Keratinocyte (primary cell): Measurements from ENCODE around the gene NPAS3. TPM values are rescaled to one million over a fixed set of nuclear protein-coding genes. Genes with fewer than 3 reads are reported as not detected.

Experiments
- DNase-seq: peaks from one replicate; pipeline ENCODE4 v3.0.0-alpha.2; 2011; ENCODE audit warnings: low read depth, missing footprints, low spot score
- FAIRE-seq: peaks from 2 replicates; lab custom pipeline; 2011; peaks lifted over from hg19 to GRCh38; lab: Jason Lieb, UNC
- H2AFZ ChIP-seq: 2 replicates; pipeline ENCODE4 v1.6.0; 2012; ENCODE audit warnings: low read length, control low read depth, inconsistent platforms; ENCODE audit not compliant: control insufficient read depth
- H3K27ac ChIP-seq: 2 replicates; pipeline ENCODE4 v1.5.1; 2011; ENCODE audit warnings: low read length; ENCODE audit not compliant: control insufficient read depth, insufficient read depth
- H3K27me3 ChIP-seq: 3 replicates; pipeline ENCODE4 v1.6.0; 2011; ENCODE audit warnings: low read length; ENCODE audit not compliant: control insufficient read depth, insufficient read depth; ENCODE audit errors: extremely low read depth
- H3K36me3 ChIP-seq, 2 experiments: 2 replicates in 1 of 2; 3 replicates in 1 of 2; pipeline ENCODE4 v1.5.1; 2011; ENCODE audit warnings: low read length in 2 of 2, mild to moderate bottlenecking in 1 of 2; ENCODE audit not compliant: control insufficient read depth in 2 of 2, insufficient read depth in 2 of 2; ENCODE audit errors: extremely low read depth in 1 of 2
- H3K4me1 ChIP-seq: 3 replicates; pipeline ENCODE4 v1.5.1; 2011; ENCODE audit warnings: low read length; ENCODE audit not compliant: control insufficient read depth, insufficient read depth; ENCODE audit errors: extremely low read depth
- H3K4me2 ChIP-seq: 3 replicates; pipeline ENCODE4 v1.6.0; 2011; ENCODE audit warnings: low read depth, low read length; ENCODE audit not compliant: control insufficient read depth, insufficient read depth; ENCODE audit errors: extremely low read depth
- H3K4me3 ChIP-seq, 3 experiments: fragments of 200-600 bp in 1 of 3; sonication (generic) in 1 of 3; 2 replicates in 2 of 3; 3 replicates in 1 of 3; pipeline ENCODE4 v1.5.1; 2011 to 2016; ENCODE audit warnings: low read length in 3 of 3, mild to moderate bottlenecking in 3 of 3, control low read depth in 2 of 3, inconsistent platforms in 1 of 3, low read depth in 1 of 3, mixed read lengths in 1 of 3, mixed run types in 1 of 3, moderate library complexity in 1 of 3; ENCODE audit not compliant: control insufficient read depth in 2 of 3, insufficient read depth in 2 of 3; ENCODE audit errors: extremely low read depth in 1 of 3
- H3K79me2 ChIP-seq: 2 replicates; pipeline ENCODE4 v1.6.0; 2012; ENCODE audit warnings: low read length; ENCODE audit not compliant: control insufficient read depth, insufficient read depth
- H3K9ac ChIP-seq: 3 replicates; pipeline ENCODE4 v1.6.0; 2011; ENCODE audit warnings: low read length; ENCODE audit not compliant: control insufficient read depth, insufficient read depth; ENCODE audit errors: extremely low read depth
- H3K9me1 ChIP-seq: 3 replicates; pipeline ENCODE4 v1.6.0; 2011; ENCODE audit warnings: low read length; ENCODE audit not compliant: control insufficient read depth, insufficient read depth; ENCODE audit errors: extremely low read depth
- H3K9me3 ChIP-seq: 2 replicates; pipeline ENCODE4 v1.5.1; 2012; ENCODE audit warnings: low read depth, low read length; ENCODE audit not compliant: control insufficient read depth
- H4K20me1 ChIP-seq: 3 replicates; pipeline ENCODE4 v1.6.0; 2011; ENCODE audit warnings: low read length; ENCODE audit not compliant: control insufficient read depth, insufficient read depth; ENCODE audit errors: extremely low read depth
- CTCF ChIP-seq, 3 experiments: IDR thresholded peaks in 1 of 3; conservative IDR thresholded peaks in 1 of 3; optimal IDR thresholded peaks in 1 of 3; 2 replicates in 2 of 3; 3 replicates in 1 of 3; pipeline versions ENCODE3 to v1.5.1; 2011; ENCODE audit warnings: low read length in 3 of 3, mild to moderate bottlenecking in 3 of 3, moderate library complexity in 2 of 3, control low read depth in 1 of 3, inconsistent platforms in 1 of 3; ENCODE audit not compliant: insufficient read depth in 2 of 3; ENCODE audit errors: extremely low read depth in 1 of 3
- EZH2 ChIP-seq: IDR thresholded peaks from one replicate; pipeline ENCODE4 v1.6.1; 2012; ENCODE audit warnings: inconsistent platforms, mild to moderate bottlenecking, low read length, moderate library complexity
- dilution Hi-C: fragments of 300-500 bp; cut with MboI; formaldehyde crosslinking; loops from one replicate; pipeline ENCODE4 v1.7.0; 2020; ENCODE audit warnings: low sequenced_read_pairs; ENCODE audit not compliant: extremely low pct_ligation_motif_present
- polyA plus RNA-seq, 5 experiments: library from polyadenylated mRNA; depleted of rRNA in 3 of 5; stranded (reverse) in 3 of 5; stranded (forward) in 1 of 5; unstranded in 1 of 5; fragments of >200 nt; gene quantifications; 1 replicate in 1 of 5; 2 replicates in 3 of 5; 3 replicates in 1 of 5; pipeline versions ENCODE4 v1.2.1 to v1.2.3, GENCODE V29; 2011 to 2012; ENCODE audit warnings: missing spikeins in 2 of 5, low read depth in 1 of 5, low replicate concordance in 1 of 5

Gene NPAS3
- polyA plus RNA-seq, 1 donor (not counting 4 experiments of a cell fraction or from before 2014, with no cell fraction given), result 0.07 TPM

- DNase-seq, result no peak
- H3K27ac ChIP-seq, result no peak overlapping the region
- TF ChIP-seq EZH2, result no peak
- no peak for TF ChIP-seq CTCF (optimal IDR thresholded peaks at IDR 0.05 in 1 of 3, IDR thresholded peaks at IDR 0.05 in 1 of 3, conservative IDR thresholded peaks at IDR 0.05 in 1 of 3; ENCODE audit: extremely low read depth in 1 of 3, insufficient read depth in 2 of 3, low read length in 3 of 3)
- no peaks in the 10 kb centered on the region for H3K4me1 ChIP-seq
- dilution Hi-C loops, result no loop called here
- H3K79me2 ChIP-seq, result no peaks in the 10 kb centered on the region
- H3K36me3 ChIP-seq, result no peaks in the 10 kb centered on the region
- no peak for FAIRE-seq
- no peak overlapping the region for H3K9ac ChIP-seq
- no peaks in the 10 kb centered on the region for H4K20me1 ChIP-seq
- H3K4me3 ChIP-seq, result no peak overlapping the region
- no peaks in the 10 kb centered on the region for H3K9me3 ChIP-seq
- no peaks in the 10 kb centered on the region for H3K27me3 ChIP-seq
- no peak overlapping the region for H3K4me2 ChIP-seq
- no peak overlapping the region for H2AFZ ChIP-seq
- no peaks in the 10 kb centered on the region for H3K9me1 ChIP-seq
Measured at GRCh38 chr14:33042591-33042990, 103.9 kb downstream of the NPAS3 start.

GRCh38 chr14:33045760-33046159 lies 107.1 kb downstream of the NPAS3 start:
- Histone ChIP-seq H4K20me1 (no peaks in the 10 kb centered on the region), H3K27me3 (no peaks in the 10 kb centered on the region), H3K4me2 (no peak overlapping the region), H3K79me2 (no peaks in the 10 kb centered on the region), H3K4me3 (no peak overlapping the region), H2AFZ (no peak overlapping the region), H3K9me1 (no peaks in the 10 kb centered on the region), H3K4me1 (no peaks in the 10 kb centered on the region), H3K9ac (no peak overlapping the region), H3K9me3 (no peaks in the 10 kb centered on the region), H3K27ac (no peak overlapping the region), H3K36me3 (no peaks in the 10 kb centered on the region)
- no peak for FAIRE-seq
- DNase-seq, result no peak
- dilution Hi-C loops, result no loop called here
- TF ChIP-seq CTCF (optimal IDR thresholded peaks at IDR 0.05 in 1 of 3, IDR thresholded peaks at IDR 0.05 in 1 of 3, conservative IDR thresholded peaks at IDR 0.05 in 1 of 3; ENCODE audit: extremely low read depth in 1 of 3, insufficient read depth in 2 of 3, low read length in 3 of 3) (no peak), EZH2 (no peak)
